Activated CD4-positive, alpha-beta memory T cell treated with anti-CD3 and anti-CD28 coated beads for 36 hours (primary cell): ENCODE data around the gene ERBB4. TPM values are rescaled to one million over a fixed set of nuclear protein-coding genes. Genes with fewer than 3 reads are reported as not detected.

ENCODE experiments used
- CTCF ChIA-PET: fragments of 350-600 bp; sonication (Branson Sonifier 250); formaldehyde crosslinking; loops from one replicate; lab custom pipeline; 2021; ENCODE audit warnings: antibody characterized with exemption, inconsistent platforms; lab: Charles Lee
- POLR2A ChIA-PET: fragments of 350-600 bp; sonication (Branson Sonifier 250); formaldehyde crosslinking; loops from one replicate; lab custom pipeline; 2021; ENCODE audit warnings: antibody characterized with exemption; lab: Charles Lee
- DNase-seq: peaks from one replicate; pipeline ENCODE4 v3.0.0-alpha.2; 2020
- H3K27ac Mint-ChIP-seq: one replicate; pipeline ENCODE4 v1.8.0; 2021; ENCODE audit warnings: mixed read lengths
- H3K27me3 Mint-ChIP-seq: one replicate; pipeline ENCODE4 v1.8.0; 2021; ENCODE audit warnings: mixed read lengths
- H3K36me3 Mint-ChIP-seq: one replicate; pipeline ENCODE4 v1.8.0; 2021; ENCODE audit warnings: mixed read lengths
- H3K4me1 Mint-ChIP-seq: one replicate; pipeline ENCODE4 v1.8.0; 2021; ENCODE audit warnings: low read depth, mixed read lengths
- H3K4me3 Mint-ChIP-seq: one replicate; pipeline ENCODE4 v1.8.0; 2021; ENCODE audit warnings: mild to moderate bottlenecking, mixed read lengths
- H3K9me3 Mint-ChIP-seq: one replicate; pipeline ENCODE4 v1.8.0; 2021; ENCODE audit warnings: mixed read lengths
- intact Hi-C: fragments of 100-400 bp; cut with micrococcal nuclease; formaldehyde crosslinking; loops from one replicate; pipeline ENCODE4 v1.15.1; 2023
- total RNA-seq, 2 experiments: library from RNA; stranded (reverse); gene quantifications; one replicate each; pipeline ENCODE4 v1.2.3, GENCODE V29; 2021

ERBB4 gene
- total RNA-seq, 2 experiments from 2014 or later: not detected

DNA sequence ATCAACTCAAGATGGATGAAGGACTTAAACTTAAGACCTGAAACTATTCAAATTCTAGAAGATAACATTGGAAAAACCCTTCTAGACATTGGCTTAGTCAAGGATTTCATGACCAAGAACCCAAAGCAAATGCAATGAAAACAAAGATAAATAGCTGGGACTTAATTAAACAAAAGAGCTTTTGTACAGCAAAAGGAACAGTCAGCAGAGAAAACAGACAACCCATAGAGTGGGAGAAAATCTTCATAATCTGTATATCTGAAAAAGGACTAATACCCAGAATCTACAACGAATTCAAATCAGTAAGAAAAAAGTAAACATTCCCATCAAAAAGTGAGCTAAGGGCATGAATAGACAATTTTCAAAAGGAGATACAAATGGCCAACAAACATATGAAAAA, 171.2 kb downstream of the ERBB4 start:
- Mint-ChIP-seq H3K9me3 (peaks cover 12% of the 10 kb centered on the region), H3K36me3 (no peaks in the 10 kb centered on the region), H3K27ac (no peak overlapping the region), H3K4me1 (no peaks in the 10 kb centered on the region), H3K4me3 (no peak overlapping the region), H3K27me3 (no peaks in the 10 kb centered on the region)
- ChIA-PET CTCF (no interaction called here), POLR2A (no interaction called here)
- DNase-seq: no peak
- intact Hi-C loops: no loop called here

GRCh38 chr2:212364112-212364985, 174.3 kb downstream of the ERBB4 start:
- Mint-ChIP-seq H3K27me3 (no peaks in the 10 kb centered on the region), H3K36me3 (no peaks in the 10 kb centered on the region), H3K4me3 (no peak overlapping the region), H3K4me1 (no peaks in the 10 kb centered on the region), H3K9me3 (peaks cover 12% of the 10 kb centered on the region), H3K27ac (no peak overlapping the region)
- intact Hi-C loops: no loop called here
- ChIA-PET CTCF (no interaction called here), POLR2A (no interaction called here)
- no peak for DNase-seq

- H3K4me3 Mint-ChIP-seq: no peak overlapping the region
- no peak for DNase-seq
- no peaks in the 10 kb centered on the region for H3K9me3 Mint-ChIP-seq
- ChIA-PET POLR2A (no interaction called here), CTCF (no interaction called here)
- no peaks in the 10 kb centered on the region for H3K36me3 Mint-ChIP-seq
- no peaks in the 10 kb centered on the region for H3K4me1 Mint-ChIP-seq
- H3K27ac Mint-ChIP-seq: no peak overlapping the region
- intact Hi-C loops: no loop called here
- H3K27me3 Mint-ChIP-seq: no peaks in the 10 kb centered on the region
Measured at GRCh38 chr2:212361174-212361756, 177.3 kb downstream of the ERBB4 start.

GRCh38 chr2:212360068-212360460, 178.5 kb downstream of the ERBB4 start:
- no peaks in the 10 kb centered on the region for H3K27me3 Mint-ChIP-seq
- ChIA-PET POLR2A (no interaction called here), CTCF (no interaction called here)
- H3K4me1 Mint-ChIP-seq: no peaks in the 10 kb centered on the region
- DNase-seq: no peak
- H3K4me3 Mint-ChIP-seq: no peak overlapping the region
- no peaks in the 10 kb centered on the region for H3K9me3 Mint-ChIP-seq
- H3K27ac Mint-ChIP-seq: no peak overlapping the region
- intact Hi-C loops: no loop called here
- H3K36me3 Mint-ChIP-seq: no peaks in the 10 kb centered on the region

DNA sequence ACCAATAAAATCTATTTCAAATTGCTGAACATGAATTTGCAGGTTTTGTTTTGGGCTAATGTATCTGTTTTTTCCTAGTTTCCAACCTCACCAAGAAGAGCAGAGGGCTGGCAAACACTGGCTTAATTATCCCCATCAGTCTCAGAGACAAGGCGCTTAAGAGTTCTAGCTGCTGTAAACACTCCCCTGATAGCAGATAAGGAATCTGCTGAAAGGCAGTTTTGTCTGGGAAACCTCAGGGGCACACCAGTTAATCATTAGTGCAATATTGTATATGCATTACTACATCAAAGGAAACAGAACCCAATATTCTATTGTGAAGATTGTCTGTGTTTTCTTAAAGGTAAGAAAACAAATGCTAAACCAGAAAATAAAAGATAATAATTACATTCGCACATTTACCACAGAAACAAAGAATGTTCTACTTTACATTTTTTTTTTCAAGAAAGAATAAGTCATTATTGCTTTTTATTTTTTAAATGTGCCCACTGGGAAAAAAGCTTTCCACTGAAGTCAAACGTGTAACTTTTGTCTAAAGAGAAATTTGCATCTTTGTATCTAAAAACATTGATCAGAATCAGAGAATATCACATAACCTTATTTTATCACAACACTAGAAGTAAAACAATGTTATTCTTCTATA, 179.1 kb downstream of the ERBB4 start:
- Mint-ChIP-seq H3K27ac (no peak overlapping the region), H3K27me3 (no peaks in the 10 kb centered on the region), H3K4me1 (no peaks in the 10 kb centered on the region), H3K36me3 (no peaks in the 10 kb centered on the region), H3K4me3 (no peak overlapping the region), H3K9me3 (no peaks in the 10 kb centered on the region)
- no peak for DNase-seq
- POLR2A ChIA-PET: no interaction called here
- CTCF ChIA-PET: no interaction called here
- intact Hi-C loops: no loop called here

DNA sequence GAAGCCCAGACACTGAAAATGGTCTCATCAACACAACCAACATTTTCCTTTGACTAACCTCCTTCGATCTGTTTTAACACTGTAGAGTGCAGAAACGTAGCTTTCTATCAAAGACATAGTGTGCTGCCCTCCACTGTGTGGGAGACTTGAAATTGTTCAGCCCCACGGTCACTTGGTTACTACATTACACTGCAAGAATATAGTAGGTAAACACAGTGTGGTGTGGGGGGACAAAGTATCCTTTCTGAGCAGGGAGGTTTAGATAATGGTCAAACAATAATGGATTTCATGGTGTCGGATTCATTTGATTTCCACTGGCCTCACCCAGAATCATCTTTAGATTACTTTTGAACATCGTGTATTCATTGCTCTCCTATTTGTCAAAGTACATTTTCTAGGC, 181.0 kb downstream of the ERBB4 start:
- Mint-ChIP-seq H3K4me3 (no peak overlapping the region), H3K4me1 (no peaks in the 10 kb centered on the region), H3K36me3 (no peaks in the 10 kb centered on the region), H3K9me3 (no peaks in the 10 kb centered on the region), H3K27ac (no peak overlapping the region), H3K27me3 (no peaks in the 10 kb centered on the region)
- POLR2A ChIA-PET: no interaction called here
- DNase-seq: no peak
- intact Hi-C loops: no loop called here
- CTCF ChIA-PET: no interaction called here

DNA sequence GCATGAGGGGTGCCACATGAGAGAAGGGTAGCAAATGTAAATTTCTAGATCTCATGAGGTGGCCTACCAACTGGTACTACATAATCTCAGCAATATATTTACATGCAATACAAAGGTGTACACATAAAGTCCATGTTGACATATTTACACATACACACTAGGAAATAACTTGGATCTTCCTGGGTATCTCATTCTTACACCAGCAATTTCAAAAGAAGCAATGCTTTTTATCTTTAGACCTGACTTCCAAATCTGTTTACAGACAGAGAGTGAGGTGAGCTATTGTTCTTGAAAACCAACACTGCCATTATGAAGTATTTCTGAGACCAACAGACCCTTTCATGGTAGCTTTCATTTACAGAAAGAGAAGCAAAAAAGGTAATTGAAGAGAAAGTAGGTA, 184.2 kb downstream of the ERBB4 start:
- no peak for DNase-seq
- Mint-ChIP-seq H3K9me3 (peaks cover 4% of the 10 kb centered on the region), H3K36me3 (no peaks in the 10 kb centered on the region), H3K27me3 (no peaks in the 10 kb centered on the region), H3K4me1 (no peaks in the 10 kb centered on the region), H3K27ac (no peak overlapping the region), H3K4me3 (no peak overlapping the region)
- POLR2A ChIA-PET: interaction anchor here (0.6 kb wide), 1 partner anchor 1826 kb away, joined by 3 read pairs; no protein-coding TSS in a partner anchor
- intact Hi-C loops: no loop called here
- CTCF ChIA-PET: no interaction called here

- POLR2A ChIA-PET: no interaction called here
Measured at GRCh38 chr2:212348501-212348900, 190.1 kb downstream of the ERBB4 start.

DNA sequence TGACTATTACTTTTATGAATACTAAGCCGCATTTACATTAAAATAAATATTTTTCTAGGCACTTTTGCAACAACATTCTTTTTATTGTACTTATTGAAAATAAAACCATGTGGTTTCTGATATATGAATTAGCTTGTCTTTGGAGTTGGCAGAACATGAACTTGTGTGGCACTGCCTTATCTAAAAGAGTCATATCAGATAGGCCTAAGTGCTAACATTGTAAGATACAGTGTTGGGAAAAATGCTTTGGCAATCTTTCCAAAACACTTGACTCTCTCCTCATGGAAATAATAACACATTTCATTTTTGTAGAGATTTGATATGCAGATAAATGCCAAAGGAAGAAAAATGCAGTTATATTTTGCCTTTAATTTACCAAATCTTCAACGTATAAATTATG, 191.7 kb downstream of the ERBB4 start:
- intact Hi-C loops: no loop called here
- H3K27ac Mint-ChIP-seq: no peak overlapping the region
- H3K4me3 Mint-ChIP-seq: no peak overlapping the region
- POLR2A ChIA-PET: no interaction called here
- no peaks in the 10 kb centered on the region for H3K36me3 Mint-ChIP-seq
- no peaks in the 10 kb centered on the region for H3K27me3 Mint-ChIP-seq
- no peaks in the 10 kb centered on the region for H3K4me1 Mint-ChIP-seq
- H3K9me3 Mint-ChIP-seq: peaks cover 5% of the 10 kb centered on the region
- CTCF ChIA-PET: no interaction called here
- DNase-seq: no peak

More at GRCh38 chr2:212348501-212348900, 190.1 kb downstream of the ERBB4 start:
- CTCF ChIA-PET: no interaction called here
- Mint-ChIP-seq H3K27ac (no peak overlapping the region), H3K27me3 (no peaks in the 10 kb centered on the region), H3K36me3 (no peaks in the 10 kb centered on the region), H3K4me3 (no peak overlapping the region), H3K4me1 (no peaks in the 10 kb centered on the region), H3K9me3 (peaks cover 4% of the 10 kb centered on the region)
- DNase-seq: no peak
- intact Hi-C loops: no loop called here

- intact Hi-C loops: no loop called here
- H3K4me1 Mint-ChIP-seq: no peaks in the 10 kb centered on the region
- CTCF ChIA-PET: no interaction called here
- no peaks in the 10 kb centered on the region for H3K36me3 Mint-ChIP-seq
- no peaks in the 10 kb centered on the region for H3K27me3 Mint-ChIP-seq
- POLR2A ChIA-PET: no interaction called here
- H3K4me3 Mint-ChIP-seq: no peak overlapping the region
- peaks cover 2% of the 10 kb centered on the region for H3K9me3 Mint-ChIP-seq
- no peak overlapping the region for H3K27ac Mint-ChIP-seq
- DNase-seq: no peak
Measured at GRCh38 chr2:212345966-212346365, 192.6 kb downstream of the ERBB4 start.

- ChIA-PET CTCF (no interaction called here), POLR2A (no interaction called here)
- intact Hi-C loops: no loop called here
- Mint-ChIP-seq H3K4me3 (no peak overlapping the region), H3K27ac (no peak overlapping the region), H3K27me3 (no peaks in the 10 kb centered on the region), H3K36me3 (no peaks in the 10 kb centered on the region), H3K9me3 (peaks cover 2% of the 10 kb centered on the region), H3K4me1 (no peaks in the 10 kb centered on the region)
- no peak for DNase-seq
Measured at GRCh38 chr2:212344131-212344530, 194.5 kb downstream of the ERBB4 start.

- Mint-ChIP-seq H3K36me3 (no peaks in the 10 kb centered on the region), H3K27ac (no peak overlapping the region), H3K4me3 (no peak overlapping the region), H3K4me1 (no peaks in the 10 kb centered on the region), H3K27me3 (no peaks in the 10 kb centered on the region), H3K9me3 (peaks cover 5% of the 10 kb centered on the region)
- ChIA-PET POLR2A (no interaction called here), CTCF (no interaction called here)
- intact Hi-C loops: no loop called here
- no peak for DNase-seq
Measured at GRCh38 chr2:212343167-212343566, 195.4 kb downstream of the ERBB4 start.
